Measurements from ENCODE around the gene CTNNA3.

Gene CTNNA3

GRCh38 chr10:65964205-65964604 lies 1731.8 kb downstream of the CTNNA3 start:
- DNase-seq: no peak

GRCh38 chr10:65952086-65952485 lies 1743.9 kb downstream of the CTNNA3 start:
- DNase-seq: no peak

GRCh38 chr10:65950075-65950474 lies 1745.9 kb downstream of the CTNNA3 start:
- no peak for DNase-seq

- no peak for DNase-seq
These were observed 1746.5 kb downstream of the CTNNA3 start for GRCh38 chr10:65949526-65949925.

- no peak for DNase-seq
These were observed 1750.9 kb downstream of the CTNNA3 start for GRCh38 chr10:65945061-65945460.

GRCh38 chr10:65943451-65943850 lies 1752.5 kb downstream of the CTNNA3 start:
- no peak for DNase-seq

- no peak for DNase-seq
These were observed 1755.0 kb downstream of the CTNNA3 start for GRCh38 chr10:65940816-65941662.

- no peak for DNase-seq
These were observed 1755.9 kb downstream of the CTNNA3 start for GRCh38 chr10:65940105-65940504.

- no peak for DNase-seq
These were observed 1764.5 kb downstream of the CTNNA3 start for GRCh38 chr10:65931291-65932070.

- no peak for DNase-seq
These were observed 1784.7 kb downstream of the CTNNA3 start for GRCh38 chr10:65911151-65911835.

GRCh38 chr10:65910209-65910608 lies 1785.8 kb downstream of the CTNNA3 start:
- no peak for DNase-seq

GRCh38 chr10:65907199-65907712 lies 1788.7 kb downstream of the CTNNA3 start:
- DNase-seq: no peak

GRCh38 chr10:65903620-65904019 lies 1792.4 kb downstream of the CTNNA3 start:
- DNase-seq: no peak

- DNase-seq: no peak
These were observed 1795.7 kb downstream of the CTNNA3 start for GRCh38 chr10:65900271-65900670.

- DNase-seq: no peak
These were observed 1797.9 kb downstream of the CTNNA3 start for GRCh38 chr10:65898055-65898454.

- no peak for DNase-seq
These were observed 1801.0 kb downstream of the CTNNA3 start for GRCh38 chr10:65894961-65895360.

GRCh38 chr10:65894379-65894778 lies 1801.6 kb downstream of the CTNNA3 start:
- DNase-seq: no peak

GRCh38 chr10:65893676-65894075 lies 1802.3 kb downstream of the CTNNA3 start:
- DNase-seq: no peak

- no peak for DNase-seq
These were observed 1803.7 kb downstream of the CTNNA3 start for GRCh38 chr10:65892284-65892683.

GRCh38 chr10:65891073-65891981 lies 1804.7 kb downstream of the CTNNA3 start:
- DNase-seq: peak; percentile 13

- no peak for DNase-seq
These were observed 1831.5 kb downstream of the CTNNA3 start for GRCh38 chr10:65864529-65864928.

- no peak for DNase-seq
These were observed 1832.0 kb downstream of the CTNNA3 start for GRCh38 chr10:65864036-65864435.

Measured in NCI-H510A (cell line).